Gastrocnemius medialis (tissue), 4 donors: ENCODE measurements around the gene SSU72. TPM values are rescaled to one million over a fixed set of nuclear protein-coding genes. Genes with fewer than 3 reads are reported as not detected.

ENCODE experiments used
- ATAC-seq, 2 donors: fragments of 150-250 bp; one replicate each; pipeline ENCODE4 v1.9.1; 2016
- DNase-seq, 2 donors: peaks; one replicate each; pipeline ENCODE4 v3.0.0-alpha.2; 2019
- H3K27ac ChIP-seq, 4 donors: fragments of 200-600 bp; sonication (generic); 1 replicate in 1 of 4; 2 replicates in 3 of 4; pipeline ENCODE4 v1.5.1; 2016 to 2018; ENCODE audit warnings: mild to moderate bottlenecking in 2 of 4, moderate library complexity in 1 of 4
- H3K27me3 ChIP-seq, 3 donors: fragments of 200-600 bp; sonication (generic) in 2 of 3; 1 replicate in 1 of 3; 2 replicates in 2 of 3; pipeline versions ENCODE4 v1.5.1 to v1.6.0; 2016 to 2019; ENCODE audit warnings: mild to moderate bottlenecking in 1 of 3, moderate library complexity in 1 of 3
- H3K36me3 ChIP-seq, 2 donors: fragments of 200-600 bp; sonication (generic) in 1 of 2; one replicate each; pipeline ENCODE4 v1.5.1; 2017 to 2018
- H3K4me1 ChIP-seq, 2 donors: fragments of 200-600 bp; sonication (generic) in 1 of 2; one replicate each; pipeline ENCODE4 v1.5.1; 2016 to 2017; ENCODE audit warnings: mild to moderate bottlenecking in 2 of 2
- H3K4me3 ChIP-seq, 4 donors: fragments of 200-600 bp; sonication (generic) in 3 of 4; 1 replicate in 1 of 4; 2 replicates in 3 of 4; pipeline ENCODE4 v1.5.1; 2016 to 2019; ENCODE audit warnings: mild to moderate bottlenecking in 2 of 4
- H3K9me3 ChIP-seq, 3 donors: fragments of 200-600 bp; sonication (generic) in 2 of 3; 1 replicate in 1 of 3; 2 replicates in 2 of 3; pipeline ENCODE4 v1.5.1; 2016 to 2019
- CTCF ChIP-seq, 5 experiments: fragments of 450-650 bp in 3 of 5; fragments of 200-600 bp in 2 of 5; sonication (generic) in 2 of 5; IDR thresholded peaks in 4 of 5; conservative IDR thresholded peaks in 1 of 5; 1 replicate in 4 of 5; 2 replicates in 1 of 5; pipeline ENCODE4 v1.5.1; 2016 to 2019; ENCODE audit warnings: antibody characterized with exemption in 5 of 5, mild to moderate bottlenecking in 3 of 5, moderate library complexity in 3 of 5
- POLR2A ChIP-seq, 2 donors: fragments of 450-650 bp; IDR thresholded peaks; one replicate each; pipeline ENCODE4 v1.6.1; 2017; ENCODE audit warnings: antibody characterized with exemption in 2 of 2, mild to moderate bottlenecking in 2 of 2, moderate library complexity in 2 of 2
- in situ Hi-C, 4 donors: fragments of 200-750 bp; cut with MboI; loops; one replicate each; pipeline versions ENCODE4 v1.15.0 to v1.8.0; 2017; ENCODE audit warnings: low sequenced_read_pairs in 4 of 4
- intact Hi-C: fragments of 100-400 bp; cut with DNase I; formaldehyde crosslinking; loops from one replicate; pipeline ENCODE4 v1.15.1; 2023; ENCODE audit warnings: low total_unique reads
- total RNA-seq, 4 donors: library from RNA; depleted of rRNA; stranded (reverse); fragments of >200 nt; gene quantifications; one replicate each; pipeline versions ENCODE4 v1.1.0 to v1.2.3, GENCODE V29; 2016

The SSU72 gene
- total RNA-seq, 4 donors from 2014 or later = 141 to 235 (median 208) TPM

- peaks cover 0 to 13% of the 10 kb centered on the region in 2 donors for H3K4me1 ChIP-seq
- H3K27me3 ChIP-seq = peaks cover 34 to 43% (median 42%) of the 10 kb centered on the region in 3 donors
- no peak for ATAC-seq
- no peak overlapping the region for H3K4me3 ChIP-seq
- intact Hi-C loops = no loop called here
- TF ChIP-seq CTCF (IDR thresholded peaks at IDR 0.05 in 4 of 5, conservative IDR thresholded peaks at IDR 0.05 in 1 of 5) = no peak
- no peak for TF ChIP-seq POLR2A (IDR thresholded peaks at IDR 0.05)
- no peaks in the 10 kb centered on the region for H3K9me3 ChIP-seq
- H3K27ac ChIP-seq = no peak overlapping the region
- H3K36me3 ChIP-seq = no peaks in the 10 kb centered on the region
- in situ Hi-C loops = no loop called here
- DNase-seq = no peak
Measured at GRCh38 chr1:1601564-1602303, 27.1 kb upstream of the SSU72 start.

- TF ChIP-seq POLR2A (IDR thresholded peaks at IDR 0.05) (no peak), CTCF (IDR thresholded peaks at IDR 0.05 in 4 of 5, conservative IDR thresholded peaks at IDR 0.05 in 1 of 5) (no peak)
- no peaks in the 10 kb centered on the region for H3K9me3 ChIP-seq
- H3K27me3 ChIP-seq = peaks cover 36 to 43% (median 42%) of the 10 kb centered on the region in 3 donors
- intact Hi-C loops (no loop called here), in situ Hi-C loops (no loop called here)
- DNase-seq = no peak
- no peak overlapping the region for H3K27ac ChIP-seq
- H3K4me3 ChIP-seq = peak overlapping the region in 1 of 4 donors; percentile 39
- peaks cover 0 to 13% of the 10 kb centered on the region in 2 donors for H3K4me1 ChIP-seq
- H3K36me3 ChIP-seq = no peaks in the 10 kb centered on the region
- ATAC-seq = no peak
Measured at GRCh38 chr1:1600861-1601563, 26.3 kb upstream of the SSU72 start.

GRCh38 chr1:1599935-1600860 is 25.5 kb upstream of the SSU72 start, which contains the start of gene FNDC10:
TSS of gene FNDC10 (minus strand) at chr1:1600135. CDS start at chr1:1600015, 120 bp downstream.
- no peak for DNase-seq
- intact Hi-C loops (no loop called here), in situ Hi-C loops (no loop called here)
- H3K36me3 ChIP-seq = no peaks in the 10 kb centered on the region
- peaks cover 38 to 43% (median 42%) of the 10 kb centered on the region in 3 donors for H3K27me3 ChIP-seq
- peaks cover 0 to 13% of the 10 kb centered on the region in 2 donors for H3K4me1 ChIP-seq
- H3K9me3 ChIP-seq = no peaks in the 10 kb centered on the region
- TF ChIP-seq CTCF (IDR thresholded peaks at IDR 0.05 in 4 of 5, conservative IDR thresholded peaks at IDR 0.05 in 1 of 5) = no peak
- no peak for TF ChIP-seq POLR2A (IDR thresholded peaks at IDR 0.05)
- no peak for ATAC-seq
- peak within 1 kb of the TSS in 2 of 4 donors; percentile 27 to 39 for H3K4me3 ChIP-seq
- H3K27ac ChIP-seq = no peak within 1 kb of the TSS

GRCh38 chr1:1599030-1599934 is 24.6 kb upstream of the SSU72 start:
- Histone ChIP-seq H3K36me3 (no peaks in the 10 kb centered on the region), H3K27me3 (peaks cover 34 to 43% (median 40%) of the 10 kb centered on the region in 3 donors), H3K4me1 (peaks cover 0 to 13% of the 10 kb centered on the region in 2 donors), H3K9me3 (no peaks in the 10 kb centered on the region), H3K27ac (no peak overlapping the region), H3K4me3 (no peak overlapping the region)
- ATAC-seq (no peak), DNase-seq (no peak)
- in situ Hi-C loops = no loop called here
- intact Hi-C loops = no loop called here
- TF ChIP-seq POLR2A (IDR thresholded peaks at IDR 0.05) (no peak), CTCF (IDR thresholded peaks at IDR 0.05 in 4 of 5, conservative IDR thresholded peaks at IDR 0.05 in 1 of 5) (no peak)
